Natural killer cell treated with Interleukin-12 subunit alpha and Interleukin-12 subunit beta and Interleukin-15 and Interleukin-18, amount 100 ng/mL, for 72 hours (primary cell): ENCODE measurements around the gene CALML6. TPM values are rescaled to one million over a fixed set of nuclear protein-coding genes. Genes with fewer than 3 reads are reported as not detected.
A peak's percentile ranks its signal among the peaks of the same experiment; 100 is the strongest.

ENCODE experiments used
- ATAC-seq, 2 donors: fragments of 150-1000 bp; cut with Tn5 transposase in 1 of 2; sonication (Bioruptor Pico), chemical (Tn5 transposase) in 1 of 2; 2 replicates each; pipeline ENCODE4 v1.10.0; 2021
- DNase-seq: peaks from one replicate; pipeline ENCODE4 v3.0.0; 2022; ENCODE audit warnings: low spot score
- H3K27ac Mint-ChIP-seq, 2 donors: 1 replicate in 1 of 2; 2 replicates in 1 of 2; pipeline ENCODE4 v1.8.0; 2022; ENCODE audit warnings: mixed read lengths in 2 of 2, mild to moderate bottlenecking in 1 of 2, moderate library complexity in 1 of 2
- H3K27me3 Mint-ChIP-seq, 2 donors: 1 replicate in 1 of 2; 2 replicates in 1 of 2; pipeline ENCODE4 v1.8.0; 2022; ENCODE audit warnings: mixed read lengths in 2 of 2
- H3K36me3 Mint-ChIP-seq: one replicate; pipeline ENCODE4 v1.8.0; 2022; ENCODE audit warnings: mixed read lengths
- H3K4me1 Mint-ChIP-seq, 2 donors: 1 replicate in 1 of 2; 2 replicates in 1 of 2; pipeline ENCODE4 v1.8.0; 2022; ENCODE audit warnings: low read depth in 2 of 2, mixed read lengths in 2 of 2, mild to moderate bottlenecking in 1 of 2
- H3K4me3 Mint-ChIP-seq: one replicate; pipeline ENCODE4 v1.8.0; 2022; ENCODE audit warnings: mixed read lengths
- H3K9me3 Mint-ChIP-seq: 2 replicates; pipeline ENCODE4 v1.8.0; 2022; ENCODE audit warnings: mixed read lengths
- total RNA-seq, 2 donors: library from RNA; stranded (reverse); gene quantifications; one replicate each; pipeline ENCODE4 v1.2.3, GENCODE V29; 2022

CALML6 gene
- total RNA-seq, 2 donors from 2014 or later: 1.00 to 1.2 TPM

DNA sequence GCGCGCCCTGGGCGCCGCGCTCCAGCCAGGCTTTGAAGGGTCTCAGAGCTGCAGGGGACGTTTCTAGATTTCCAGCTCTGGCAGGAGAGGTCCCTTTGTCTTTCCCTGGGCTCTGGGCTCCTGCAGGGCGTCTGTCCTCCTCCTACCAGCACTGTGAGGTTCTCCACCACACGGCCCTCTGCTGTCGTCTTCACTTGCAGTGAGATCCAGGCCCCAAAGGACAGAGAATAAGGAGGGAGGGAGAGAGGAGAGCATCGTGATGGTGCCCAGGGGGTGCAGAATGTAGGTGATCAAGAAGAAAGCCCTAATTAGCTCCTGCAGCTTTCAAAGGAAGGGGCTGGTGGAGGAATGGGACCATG, 20.0 kb upstream of the CALML6 start:
- Mint-ChIP-seq H3K27ac (peak overlapping the region in 1 of 2 donors; percentile 39), H3K4me1 (peaks cover 10 to 20% of the 10 kb centered on the region in 2 donors), H3K4me3 (no peak overlapping the region), H3K36me3 (no peaks in the 10 kb centered on the region), H3K27me3 (peaks cover 0 to 2% of the 10 kb centered on the region in 2 donors), H3K9me3 (no peaks in the 10 kb centered on the region)
- DNase-seq (no peak), ATAC-seq (no peak)

DNA sequence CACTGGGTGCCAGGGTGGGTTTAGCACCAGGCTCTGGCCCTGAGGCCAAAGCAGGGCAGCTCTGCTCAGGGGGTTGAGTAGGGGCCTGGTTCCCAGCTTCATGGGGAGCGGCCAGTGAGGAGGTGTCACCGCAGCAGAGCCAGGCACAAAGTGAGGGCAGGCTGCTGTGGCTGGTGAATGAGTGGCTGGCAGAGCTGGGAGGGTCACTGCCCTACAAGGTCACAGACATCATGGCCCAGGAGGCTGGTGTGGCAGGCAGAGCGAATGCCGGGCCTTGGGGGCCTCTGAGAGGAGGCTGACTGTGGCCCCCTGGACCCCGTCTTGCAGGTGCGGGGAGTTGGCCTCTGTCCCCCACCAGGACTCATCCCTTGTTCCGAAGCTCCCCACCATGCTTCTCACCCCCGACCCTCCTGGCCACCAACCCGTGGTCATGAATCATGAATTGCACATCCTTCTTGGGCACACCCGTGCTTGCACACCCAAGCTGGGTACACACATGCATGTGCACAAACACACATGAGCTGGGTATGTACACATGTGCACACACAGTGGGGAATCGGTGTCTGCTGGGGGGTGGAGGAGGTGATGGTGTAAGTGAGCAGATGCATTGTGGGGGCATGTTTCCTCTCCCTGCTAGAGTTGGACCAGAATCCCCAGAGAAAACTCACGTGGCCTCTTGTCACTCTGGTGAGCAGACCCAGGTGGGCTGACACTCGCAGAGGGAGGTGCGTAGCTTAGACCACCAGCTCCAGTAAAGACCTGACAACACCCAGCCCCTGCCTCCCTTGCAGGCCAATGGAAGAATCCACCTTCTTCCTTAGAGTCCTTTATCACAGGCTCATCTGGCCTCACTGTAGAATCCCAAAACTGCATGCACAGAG, 19.4 kb upstream of the CALML6 start:
- H3K27me3 Mint-ChIP-seq: peaks cover 0 to 2% of the 10 kb centered on the region in 2 donors
- H3K9me3 Mint-ChIP-seq: no peaks in the 10 kb centered on the region
- DNase-seq (no peak), ATAC-seq (no peak)
- no peak overlapping the region for H3K4me3 Mint-ChIP-seq
- H3K27ac Mint-ChIP-seq: no peak overlapping the region
- H3K36me3 Mint-ChIP-seq: no peaks in the 10 kb centered on the region
- H3K4me1 Mint-ChIP-seq: peaks cover 10 to 20% of the 10 kb centered on the region in 2 donors

DNA sequence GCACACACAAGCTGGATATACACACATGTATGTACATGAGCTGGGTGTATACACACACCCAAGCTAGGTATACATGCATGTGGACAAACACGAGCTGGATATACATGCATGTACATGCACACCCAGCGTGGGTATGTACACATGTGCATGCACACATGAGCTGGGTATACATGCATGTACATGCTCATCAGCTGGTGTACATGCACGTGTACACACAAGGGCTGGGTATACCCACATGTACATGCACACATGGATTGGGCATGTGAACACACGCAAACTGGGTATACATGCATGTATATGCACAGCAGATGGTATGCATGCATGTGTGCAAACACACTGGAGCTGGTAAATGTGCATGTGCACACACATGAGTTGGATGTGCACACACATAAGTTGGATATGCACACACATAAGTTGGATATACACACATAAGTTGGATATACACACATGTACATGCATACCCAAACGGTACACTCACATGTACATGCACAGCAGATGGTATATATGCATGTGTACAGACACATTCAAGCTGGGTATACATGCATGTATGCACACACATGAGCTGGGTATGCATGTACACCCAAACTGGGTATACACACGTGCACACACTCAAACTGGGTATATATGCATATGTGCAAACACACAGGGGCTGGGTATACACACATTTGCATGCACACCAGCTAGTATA, 16.7 kb upstream of the CALML6 start:
- Mint-ChIP-seq H3K4me3 (no peak overlapping the region), H3K27me3 (peaks cover 0 to 2% of the 10 kb centered on the region in 2 donors), H3K27ac (no peak overlapping the region), H3K9me3 (no peaks in the 10 kb centered on the region), H3K36me3 (no peaks in the 10 kb centered on the region), H3K4me1 (peaks cover 0 to 10% of the 10 kb centered on the region in 2 donors)
- ATAC-seq: no peak
- DNase-seq: no peak

- Mint-ChIP-seq H3K4me3 (no peak overlapping the region), H3K27me3 (peaks cover 0 to 2% of the 10 kb centered on the region in 2 donors), H3K36me3 (no peaks in the 10 kb centered on the region), H3K9me3 (no peaks in the 10 kb centered on the region), H3K4me1 (peaks cover 0 to 9% of the 10 kb centered on the region in 2 donors), H3K27ac (no peak overlapping the region)
- no peak for ATAC-seq
- DNase-seq: no peak
Observed at GRCh38 chr1:1899266-1899966, 15.6 kb upstream of the CALML6 start.

DNA sequence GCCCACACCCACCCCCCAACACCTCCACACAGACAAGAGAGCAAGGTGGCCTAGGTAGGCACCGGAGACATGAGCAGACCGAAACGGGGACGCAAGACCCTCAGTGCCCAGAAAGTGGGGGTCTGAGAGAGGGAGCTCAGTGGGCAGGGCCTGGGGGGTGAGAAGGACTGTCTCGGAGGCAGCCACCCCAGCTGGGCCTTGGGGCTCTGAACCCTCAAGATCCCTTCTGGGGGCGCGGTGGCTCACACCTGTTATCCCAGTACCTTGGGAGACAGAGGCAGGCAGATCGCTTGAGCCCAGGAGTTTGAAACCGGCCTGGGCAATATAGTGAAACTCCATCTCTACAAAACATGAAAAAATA, 15.1 kb upstream of the CALML6 start:
- Mint-ChIP-seq H3K27me3 (peaks cover 0 to 2% of the 10 kb centered on the region in 2 donors), H3K4me3 (no peak overlapping the region), H3K9me3 (no peaks in the 10 kb centered on the region), H3K27ac (no peak overlapping the region), H3K4me1 (peaks cover 0 to 4% of the 10 kb centered on the region in 2 donors), H3K36me3 (no peaks in the 10 kb centered on the region)
- no peak for ATAC-seq
- no peak for DNase-seq

GRCh38 chr1:1900883-1901640, 14.0 kb upstream of the CALML6 start:
- H3K4me3 Mint-ChIP-seq: no peak overlapping the region
- H3K4me1 Mint-ChIP-seq: peaks cover 1 to 2% of the 10 kb centered on the region in 2 donors
- DNase-seq (no peak), ATAC-seq (no peak)
- no peaks in the 10 kb centered on the region for H3K27me3 Mint-ChIP-seq
- no peaks in the 10 kb centered on the region for H3K9me3 Mint-ChIP-seq
- H3K27ac Mint-ChIP-seq: no peak overlapping the region
- H3K36me3 Mint-ChIP-seq: no peaks in the 10 kb centered on the region

DNA sequence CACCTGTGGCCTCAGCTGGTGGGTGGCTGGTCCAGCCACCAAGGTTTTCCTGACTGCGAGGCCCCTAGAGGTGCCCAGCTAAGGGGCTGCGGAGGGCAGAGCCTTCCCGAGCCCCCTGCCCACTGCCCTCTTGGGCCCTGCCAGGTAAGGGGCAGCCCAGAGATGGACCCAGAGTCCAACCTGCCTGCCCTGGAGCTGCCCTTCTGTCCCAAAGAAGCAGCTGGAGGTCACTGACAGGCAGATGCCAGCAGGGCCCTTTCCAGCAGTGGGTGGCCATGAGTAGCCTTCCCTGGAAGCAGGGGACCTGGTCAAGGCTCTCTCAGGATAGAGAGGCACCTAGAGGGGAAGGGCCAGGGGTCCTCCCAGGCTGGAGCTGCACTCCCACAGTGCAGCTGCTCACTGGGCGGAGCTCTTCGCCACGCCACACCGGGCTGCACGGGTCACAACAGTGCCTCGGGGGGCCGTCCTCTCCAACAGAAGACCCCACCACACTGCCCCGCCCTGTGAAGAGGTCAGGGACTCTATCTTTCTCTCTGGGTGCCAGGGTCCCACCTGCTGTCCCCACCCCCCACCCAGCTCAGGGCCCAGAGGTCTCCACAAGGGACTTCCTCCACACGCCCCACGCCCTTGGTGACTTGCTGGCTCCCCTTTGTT, 13.3 kb upstream of the CALML6 start:
- no peaks in the 10 kb centered on the region for H3K36me3 Mint-ChIP-seq
- no peak overlapping the region for H3K4me3 Mint-ChIP-seq
- no peak overlapping the region for H3K27ac Mint-ChIP-seq
- H3K4me1 Mint-ChIP-seq: peaks cover 5 to 7% of the 10 kb centered on the region in 2 donors
- no peak for DNase-seq
- no peaks in the 10 kb centered on the region for H3K27me3 Mint-ChIP-seq
- ATAC-seq: no peak
- no peaks in the 10 kb centered on the region for H3K9me3 Mint-ChIP-seq

GRCh38 chr1:1903224-1903623, 11.8 kb upstream of the CALML6 start:
- ATAC-seq (no peak), DNase-seq (no peak)
- H3K36me3 Mint-ChIP-seq: no peaks in the 10 kb centered on the region
- H3K9me3 Mint-ChIP-seq: no peaks in the 10 kb centered on the region
- no peaks in the 10 kb centered on the region for H3K27me3 Mint-ChIP-seq
- peaks cover 5 to 7% of the 10 kb centered on the region in 2 donors for H3K4me1 Mint-ChIP-seq
- H3K27ac Mint-ChIP-seq: no peak overlapping the region
- no peak overlapping the region for H3K4me3 Mint-ChIP-seq

- Mint-ChIP-seq H3K4me1 (peaks cover 13 to 16% of the 10 kb centered on the region in 2 donors), H3K4me3 (peak overlapping the region; percentile 47), H3K27ac (peak overlapping the region in 1 of 2 donors; percentile 18), H3K27me3 (no peaks in the 10 kb centered on the region), H3K9me3 (no peaks in the 10 kb centered on the region), H3K36me3 (no peaks in the 10 kb centered on the region)
- DNase-seq (peak; percentile 83), ATAC-seq (peak; percentile 47 to 55)
Observed at GRCh38 chr1:1906185-1907097, 8.6 kb upstream of the CALML6 start.

- Mint-ChIP-seq H3K36me3 (no peaks in the 10 kb centered on the region), H3K4me1 (peaks cover 13 to 16% of the 10 kb centered on the region in 2 donors), H3K27me3 (no peaks in the 10 kb centered on the region), H3K4me3 (no peak overlapping the region), H3K27ac (no peak overlapping the region), H3K9me3 (no peaks in the 10 kb centered on the region)
- no peak for ATAC-seq
- peak; percentile 51 for DNase-seq
Observed at GRCh38 chr1:1907098-1907736, 7.8 kb upstream of the CALML6 start.

GRCh38 chr1:1908506-1908791, 6.6 kb upstream of the CALML6 start:
- Mint-ChIP-seq H3K4me3 (peak overlapping the region; percentile 52), H3K36me3 (no peaks in the 10 kb centered on the region), H3K9me3 (no peaks in the 10 kb centered on the region), H3K27ac (no peak overlapping the region), H3K4me1 (peaks cover 13 to 16% of the 10 kb centered on the region in 2 donors), H3K27me3 (no peaks in the 10 kb centered on the region)
- DNase-seq (no peak), ATAC-seq (peak in 1 of 2 donors; percentile 7)

DNA sequence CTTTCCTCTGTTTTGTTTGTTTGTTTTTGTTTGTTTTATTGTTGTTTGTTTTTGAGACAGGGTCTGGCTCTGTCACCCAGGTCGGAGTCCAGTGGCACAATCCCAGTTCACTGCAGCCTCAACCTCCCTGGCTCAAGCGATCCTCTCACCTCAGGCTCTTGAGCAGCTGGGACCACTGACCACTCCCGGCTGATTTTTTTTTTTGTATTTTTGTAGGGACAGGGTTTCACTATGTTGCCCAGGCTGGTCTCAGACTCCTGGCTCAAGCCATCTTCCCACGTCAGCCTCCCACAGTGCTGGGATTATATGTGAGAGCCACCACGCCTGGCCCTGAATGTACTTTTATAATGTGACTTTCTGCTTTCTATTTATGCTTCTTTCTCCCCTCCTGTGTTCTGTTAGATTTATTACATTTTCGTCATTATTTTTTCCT, 5.0 kb upstream of the CALML6 start:
- H3K4me1 Mint-ChIP-seq: peaks cover 15 to 16% of the 10 kb centered on the region in 2 donors
- peak overlapping the region; percentile 77 for H3K4me3 Mint-ChIP-seq
- no peak for DNase-seq
- H3K36me3 Mint-ChIP-seq: no peaks in the 10 kb centered on the region
- no peaks in the 10 kb centered on the region for H3K27me3 Mint-ChIP-seq
- no peak for ATAC-seq
- H3K9me3 Mint-ChIP-seq: no peaks in the 10 kb centered on the region
- peak overlapping the region; percentile 37 to 70 for H3K27ac Mint-ChIP-seq
